Astrocyte (in vitro differentiated cells and primary cell): Measurements from ENCODE around the gene CD164.

Source experiments
- CTCF ChIP-seq: IDR thresholded peaks from 2 replicates; pipeline ENCODE4 v1.5.1; 2011; ENCODE audit warnings: low read depth, mild to moderate bottlenecking, inconsistent platforms, low read length, moderate library complexity; ENCODE audit not compliant: insufficient read depth
- EZH2 ChIP-seq: IDR thresholded peaks from 2 replicates; pipeline ENCODE4 v1.6.1; 2012; ENCODE audit warnings: mild to moderate bottlenecking, low read length, inconsistent platforms; ENCODE audit not compliant: insufficient read depth

GRCh38 chr6:109316909-109317308 lies 65.4 kb downstream of the CD164 start:
- no peak for TF ChIP-seq EZH2
- no peak for TF ChIP-seq CTCF
